Frontal cortex (tissue), 4 donors: ENCODE data around the gene POFUT2. TPM values are rescaled to one million over a fixed set of nuclear protein-coding genes. Genes with fewer than 3 reads are reported as not detected.

ENCODE experiments used
- DNase-seq, 2 donors: peaks; one replicate each; pipeline ENCODE4 v3.0.0; 2012; ENCODE audit warnings: low spot score in 2 of 2
- FAIRE-seq: peaks from 2 replicates; lab custom pipeline; 2012; peaks lifted over from hg19 to GRCh38; lab: Jason Lieb, UNC
- total RNA-seq: library from RNA; depleted of rRNA; stranded (reverse); fragments of >200 nt; gene quantifications from one replicate; pipeline ENCODE4 v1.2.3, GENCODE V29; 2014
- donor health status: control.
- donor health status: control.
- donor health status: control.

Gene POFUT2
- 11.0 TPM for total RNA-seq

- DNase-seq: peak; percentile 99
- no peak for FAIRE-seq
Measured at GRCh38 chr21:45287438-45288391, at the start of gene POFUT2. TSS of gene POFUT2 (minus strand) at chr21:45287895. CDS start at chr21:45287871, 24 bp downstream.

GRCh38 chr21:45336870-45337269, 49.2 kb upstream of the POFUT2 start:
- FAIRE-seq (no peak), DNase-seq (no peak)

- DNase-seq (no peak), FAIRE-seq (no peak)
Measured at GRCh38 chr21:45336535-45336810, 48.8 kb upstream of the POFUT2 start.

GRCh38 chr21:45335761-45336534, 48.3 kb upstream of the POFUT2 start:
- FAIRE-seq (no peak), DNase-seq (no peak)

- DNase-seq (no peak), FAIRE-seq (no peak)
Measured at GRCh38 chr21:45335151-45335760, 47.6 kb upstream of the POFUT2 start.

- DNase-seq (no peak), FAIRE-seq (no peak)
Measured at GRCh38 chr21:45334591-45335081, 46.9 kb upstream of the POFUT2 start.

- no peak for DNase-seq
- FAIRE-seq: no peak
Measured at GRCh38 chr21:45334134-45334533, 46.4 kb upstream of the POFUT2 start.

GRCh38 chr21:45333583-45334121, 46.0 kb upstream of the POFUT2 start:
- DNase-seq (no peak), FAIRE-seq (no peak)

- FAIRE-seq (no peak), DNase-seq (no peak)
Measured at GRCh38 chr21:45332981-45333582, 45.4 kb upstream of the POFUT2 start.

- DNase-seq: no peak
- FAIRE-seq: no peak
Measured at GRCh38 chr21:45332415-45332814, 44.7 kb upstream of the POFUT2 start.

- no peak for FAIRE-seq
- no peak for DNase-seq
Measured at GRCh38 chr21:45331531-45332147, 43.9 kb upstream of the POFUT2 start.

- DNase-seq: no peak
- FAIRE-seq: no peak
Measured at GRCh38 chr21:45330851-45331261, 43.2 kb upstream of the POFUT2 start.

GRCh38 chr21:45330075-45330781, 42.5 kb upstream of the POFUT2 start:
- DNase-seq: no peak

GRCh38 chr21:45329261-45330074, 41.8 kb upstream of the POFUT2 start:
- FAIRE-seq (no peak), DNase-seq (no peak)

More at GRCh38 chr21:45330075-45330781, 42.5 kb upstream of the POFUT2 start:
- FAIRE-seq: no peak

GRCh38 chr21:45328198-45329091, 40.8 kb upstream of the POFUT2 start:
- DNase-seq: no peak
- no peak for FAIRE-seq

GRCh38 chr21:45327441-45328197, 39.9 kb upstream of the POFUT2 start:
- no peak for DNase-seq
- no peak for FAIRE-seq
